GM06990 (cell line): ENCODE data around the gene GSE1.
"Not testable (repeated sequence)": the region's sequence is repeated elsewhere in the genome, so short reads cannot be mapped to it uniquely, and the experiment has no call there.

Experiments used
- DNase-seq: peaks from one replicate; pipeline ENCODE4 v3.0.0-alpha.2; 2011; ENCODE audit not compliant: insufficient read length; ENCODE audit errors: extremely low read depth
- H3K27me3 ChIP-seq: replicated peaks from 2 replicates; pipeline ENCODE4 v1.6.0; 2011; ENCODE audit warnings: low read length; ENCODE audit not compliant: control insufficient read depth, insufficient read depth
- H3K36me3 ChIP-seq: 2 replicates; pipeline ENCODE4 v1.5.1; 2011; ENCODE audit warnings: low read length; ENCODE audit not compliant: control insufficient read depth, insufficient read depth
- H3K4me3 ChIP-seq: replicated peaks from 2 replicates; pipeline ENCODE4 v1.5.1; 2011; ENCODE audit warnings: low read depth, mild to moderate bottlenecking, control low read depth, low read length
- TF ChIP-seq, protein P1 (sequence below): IDR thresholded peaks from 2 replicates; pipeline ENCODE4 v1.5.1; 2011; ENCODE audit warnings: low read length, control low read depth, mild to moderate bottlenecking, inconsistent platforms; ENCODE audit not compliant: insufficient read depth, poor library complexity, severe bottlenecking

Gene GSE1

DNA sequence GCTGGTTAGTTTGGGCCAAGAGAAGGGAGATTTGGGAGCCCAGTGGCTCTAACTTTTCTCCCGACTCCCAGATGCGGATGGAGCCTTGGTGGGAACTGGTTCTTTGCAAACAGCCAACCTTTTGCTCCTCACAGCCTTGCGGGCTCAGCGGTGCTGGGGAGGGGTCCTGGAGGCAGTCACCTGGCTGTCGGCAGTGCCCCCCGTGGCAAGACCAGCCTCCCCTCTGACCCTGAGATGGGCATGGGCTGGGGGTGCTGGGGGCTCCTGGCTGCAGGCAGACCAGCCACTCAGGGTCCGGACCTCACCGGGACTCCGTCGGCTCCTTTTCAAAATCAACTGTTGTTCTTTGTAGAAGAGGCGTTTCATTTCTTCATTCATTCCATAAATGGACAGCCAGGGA, 21.7 kb upstream of the GSE1 start:
- no peaks in the 10 kb centered on the region for H3K27me3 ChIP-seq
- DNase-seq, result no peak

DNA sequence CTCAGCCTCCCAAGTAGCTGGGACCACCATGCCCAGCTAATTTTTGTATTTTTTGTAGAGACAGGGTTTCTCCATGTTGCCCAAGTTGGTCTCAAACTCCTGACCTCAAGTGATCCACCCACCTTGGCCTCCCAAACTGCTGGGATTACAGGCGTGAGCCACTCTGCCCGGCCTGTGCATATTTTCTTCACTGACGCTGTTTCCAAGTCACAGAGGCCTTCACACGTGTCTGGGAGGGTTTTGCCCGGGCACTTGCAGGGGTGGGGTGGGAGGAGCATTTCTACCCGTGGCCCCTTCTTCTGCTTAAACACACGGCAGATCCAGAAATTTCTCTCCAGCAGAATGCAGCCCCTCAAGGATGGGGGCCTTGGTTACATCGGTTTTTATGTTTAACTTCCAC, 20.8 kb upstream of the GSE1 start:
- H3K36me3 ChIP-seq, H3K4me3 ChIP-seq, H3K27me3 ChIP-seq, DNase-seq: not testable (repeated sequence)

More for the DNA sequence above, 21.7 kb upstream of the GSE1 start:
- Histone ChIP-seq H3K36me3 (peaks cover 2% of the 10 kb centered on the region), H3K4me3 (no peak overlapping the region)
- TF ChIP-seq, protein P1, sequence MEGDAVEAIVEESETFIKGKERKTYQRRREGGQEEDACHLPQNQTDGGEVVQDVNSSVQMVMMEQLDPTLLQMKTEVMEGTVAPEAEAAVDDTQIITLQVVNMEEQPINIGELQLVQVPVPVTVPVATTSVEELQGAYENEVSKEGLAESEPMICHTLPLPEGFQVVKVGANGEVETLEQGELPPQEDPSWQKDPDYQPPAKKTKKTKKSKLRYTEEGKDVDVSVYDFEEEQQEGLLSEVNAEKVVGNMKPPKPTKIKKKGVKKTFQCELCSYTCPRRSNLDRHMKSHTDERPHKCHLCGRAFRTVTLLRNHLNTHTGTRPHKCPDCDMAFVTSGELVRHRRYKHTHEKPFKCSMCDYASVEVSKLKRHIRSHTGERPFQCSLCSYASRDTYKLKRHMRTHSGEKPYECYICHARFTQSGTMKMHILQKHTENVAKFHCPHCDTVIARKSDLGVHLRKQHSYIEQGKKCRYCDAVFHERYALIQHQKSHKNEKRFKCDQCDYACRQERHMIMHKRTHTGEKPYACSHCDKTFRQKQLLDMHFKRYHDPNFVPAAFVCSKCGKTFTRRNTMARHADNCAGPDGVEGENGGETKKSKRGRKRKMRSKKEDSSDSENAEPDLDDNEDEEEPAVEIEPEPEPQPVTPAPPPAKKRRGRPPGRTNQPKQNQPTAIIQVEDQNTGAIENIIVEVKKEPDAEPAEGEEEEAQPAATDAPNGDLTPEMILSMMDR, result no peak

DNA sequence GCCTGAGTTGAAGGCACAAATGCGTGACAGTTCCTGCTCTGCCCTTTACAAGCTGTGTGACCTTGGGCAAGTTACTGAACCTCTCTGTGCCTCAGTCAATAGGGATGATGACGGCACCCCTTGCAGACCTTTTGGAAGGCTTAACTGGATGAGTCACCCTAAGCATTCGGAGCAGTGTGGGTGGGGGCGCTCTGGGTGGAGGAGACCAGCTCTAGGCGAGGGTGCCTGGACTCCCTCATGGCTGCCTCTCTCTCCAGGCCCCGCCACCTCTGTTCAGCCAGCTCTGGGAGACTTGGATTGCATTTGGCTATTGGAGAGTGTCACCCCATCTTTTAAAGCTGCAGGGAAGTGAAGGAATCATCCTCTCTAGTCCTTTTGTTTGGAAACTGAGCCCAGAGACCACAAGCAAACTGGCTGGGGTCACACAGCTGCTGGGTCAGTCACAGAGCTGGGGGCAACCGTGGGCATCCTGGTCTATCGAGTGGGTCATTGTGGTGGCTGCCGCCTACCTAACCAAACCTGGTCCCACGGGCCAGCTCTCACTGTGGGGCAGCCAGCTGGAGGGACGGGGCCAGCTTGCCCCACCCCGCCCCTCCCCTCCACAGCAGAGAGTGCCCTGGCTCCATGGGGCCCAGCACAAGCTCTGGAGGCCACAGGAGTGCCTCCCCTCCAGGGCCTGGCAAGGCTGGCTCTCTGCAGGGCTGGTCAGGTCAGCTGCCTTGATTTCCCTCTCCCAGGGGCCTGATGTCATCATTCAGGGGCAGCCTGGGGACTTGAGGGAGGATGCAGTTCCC, 20.2 kb upstream of the GSE1 start:
- no peaks in the 10 kb centered on the region for H3K27me3 ChIP-seq
- DNase-seq, result no peak
- TF ChIP-seq, protein P1, result no peak
- peaks cover 2% of the 10 kb centered on the region for H3K36me3 ChIP-seq
- H3K4me3 ChIP-seq, result no peak overlapping the region

DNA sequence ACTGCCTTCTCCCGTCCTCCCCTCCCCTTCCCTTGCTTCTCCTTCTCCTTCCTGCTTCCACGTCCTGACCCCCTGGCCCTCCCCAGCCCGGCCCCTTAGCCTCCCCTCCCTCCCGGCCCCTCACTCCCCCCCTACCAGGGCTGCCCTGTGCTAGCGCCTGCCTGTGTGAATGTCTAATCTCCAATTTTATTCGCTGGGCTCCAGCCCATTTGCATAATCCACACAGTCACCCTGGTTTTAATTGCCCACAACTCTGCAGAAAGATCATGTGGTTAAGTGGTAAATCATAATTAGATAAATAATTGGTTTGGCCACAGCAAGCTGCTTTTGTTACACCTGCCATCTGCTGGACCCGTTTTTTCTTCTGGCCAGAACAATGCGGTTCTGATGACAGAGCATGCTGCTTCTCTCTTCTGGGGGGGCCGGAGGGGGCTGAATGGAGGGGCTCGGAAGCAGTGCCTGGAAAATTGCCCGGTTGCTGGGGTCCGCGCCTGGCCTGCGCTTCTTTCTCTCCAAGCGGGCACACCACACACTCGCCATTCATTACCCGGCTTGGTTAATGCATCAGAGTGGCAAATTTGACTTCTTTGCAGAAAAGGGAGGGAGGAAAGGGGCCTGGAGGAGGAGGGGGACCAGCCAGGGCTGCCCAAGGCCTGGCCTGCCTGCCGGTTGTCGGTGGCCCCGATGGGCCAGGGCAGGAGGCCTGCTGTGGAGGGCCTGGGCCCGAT, 19.5 kb upstream of the GSE1 start:
- DNase-seq, result no peak
- H3K27me3 ChIP-seq, result no peaks in the 10 kb centered on the region
- TF ChIP-seq, protein P1, result no peak
- no peak overlapping the region for H3K4me3 ChIP-seq
- peaks cover 2% of the 10 kb centered on the region for H3K36me3 ChIP-seq

DNA sequence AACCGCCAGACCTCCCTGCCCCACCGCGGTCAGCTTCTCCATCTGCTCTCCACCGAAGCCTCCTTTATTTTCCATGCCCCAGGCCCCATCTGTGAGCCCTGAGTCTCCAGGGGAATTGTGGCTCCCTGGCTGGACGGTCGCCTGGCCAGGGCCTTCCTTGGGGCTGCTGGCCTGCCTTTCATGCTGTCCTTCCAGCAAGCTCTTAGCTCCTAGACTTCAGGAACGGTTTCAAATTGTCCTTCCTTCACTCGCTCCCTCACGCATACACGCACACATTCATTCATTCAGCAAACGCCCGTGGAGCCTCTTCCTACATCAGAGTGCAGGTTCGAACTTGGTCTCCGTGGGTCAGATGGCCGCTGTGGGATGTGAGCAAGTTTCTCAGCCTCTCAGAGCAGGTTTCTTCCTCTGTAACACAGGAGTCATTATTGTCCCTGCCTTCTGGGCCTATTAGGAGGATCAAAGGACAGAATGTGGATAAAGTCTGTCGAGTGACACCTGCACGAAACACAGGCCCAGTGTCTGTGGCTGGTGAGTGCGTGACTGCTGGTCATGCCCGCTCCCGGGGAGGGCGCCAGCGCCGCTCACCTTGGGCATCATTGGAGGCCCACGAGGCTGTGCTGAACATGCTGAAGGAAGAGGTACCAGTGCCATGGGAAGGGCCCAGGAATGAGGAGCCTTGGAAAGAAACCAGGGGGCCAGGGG, 18.7 kb upstream of the GSE1 start:
- TF ChIP-seq, protein P1, result no peak
- H3K36me3 ChIP-seq, result peaks cover 2% of the 10 kb centered on the region
- no peaks in the 10 kb centered on the region for H3K27me3 ChIP-seq
- H3K4me3 ChIP-seq, result no peak overlapping the region
- DNase-seq, result no peak
